Measurements from ENCODE around the gene SRBD1.

Gene SRBD1

GRCh38 chr2:45631955-45632354 lies 20.9 kb upstream of the SRBD1 start:
- DNase-seq (ENCODE audit: low spot score): no peak

DNA sequence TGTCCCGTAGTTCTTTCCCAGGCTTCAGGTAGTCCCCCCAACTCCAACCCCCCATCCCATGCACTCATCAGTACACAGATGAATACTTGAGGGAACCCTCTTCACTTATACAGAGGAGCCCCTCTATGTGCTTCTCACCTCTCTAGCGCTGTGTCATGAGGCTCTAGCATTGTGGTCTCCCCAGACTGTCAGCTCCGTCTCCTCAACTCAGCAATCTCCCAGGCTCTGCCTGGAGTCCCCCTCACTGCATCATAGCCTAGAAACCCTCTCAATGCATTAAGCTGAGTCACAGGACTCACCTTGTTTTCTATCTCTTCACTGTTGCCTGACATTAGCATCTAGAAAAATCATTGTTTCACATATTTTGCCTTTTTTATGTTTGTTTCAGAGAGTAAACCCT lies 20.3 kb upstream of the SRBD1 start:
- DNase-seq (ENCODE audit: low spot score): no peak

DNA sequence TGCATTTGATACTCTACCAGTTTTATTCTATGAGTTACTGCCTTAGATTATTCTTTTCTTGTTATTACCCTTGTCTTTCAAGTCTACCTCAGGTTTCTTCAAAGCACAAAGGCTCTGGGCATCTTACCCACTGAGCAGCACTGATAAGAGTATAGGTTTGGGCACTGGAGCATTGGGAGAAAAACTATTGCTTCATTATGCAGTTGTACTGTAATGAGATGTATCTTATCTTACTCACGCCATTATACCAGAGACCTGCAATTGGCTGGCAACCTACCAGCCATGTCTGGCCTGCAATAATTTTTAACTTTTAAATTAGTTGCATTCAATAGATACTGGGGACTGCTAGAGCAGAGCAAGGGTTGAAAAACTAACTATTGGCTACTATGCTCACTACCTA lies 18.9 kb upstream of the SRBD1 start:
- DNase-seq (ENCODE audit: low spot score): no peak

DNA sequence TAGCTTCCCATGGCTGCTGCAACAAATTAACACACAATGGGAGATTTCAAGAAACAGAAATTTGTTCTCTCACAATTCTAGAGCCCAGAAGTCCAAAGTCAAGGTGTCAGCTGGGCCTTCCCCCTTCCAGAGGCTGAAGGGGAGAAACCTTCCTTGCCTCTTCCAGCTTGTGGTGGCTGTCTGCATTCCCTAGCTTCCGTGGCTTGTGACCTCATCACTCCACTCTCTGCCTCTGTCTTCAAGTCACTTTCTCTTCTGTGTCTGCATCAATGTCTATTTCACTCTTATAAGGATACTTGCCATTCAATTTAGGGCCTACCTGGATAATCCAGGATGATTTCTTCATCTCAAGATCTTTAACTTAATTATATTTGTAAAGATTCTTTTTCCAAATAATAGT lies 16.8 kb upstream of the SRBD1 start:
- DNase-seq (ENCODE audit: low spot score): no peak

DNA sequence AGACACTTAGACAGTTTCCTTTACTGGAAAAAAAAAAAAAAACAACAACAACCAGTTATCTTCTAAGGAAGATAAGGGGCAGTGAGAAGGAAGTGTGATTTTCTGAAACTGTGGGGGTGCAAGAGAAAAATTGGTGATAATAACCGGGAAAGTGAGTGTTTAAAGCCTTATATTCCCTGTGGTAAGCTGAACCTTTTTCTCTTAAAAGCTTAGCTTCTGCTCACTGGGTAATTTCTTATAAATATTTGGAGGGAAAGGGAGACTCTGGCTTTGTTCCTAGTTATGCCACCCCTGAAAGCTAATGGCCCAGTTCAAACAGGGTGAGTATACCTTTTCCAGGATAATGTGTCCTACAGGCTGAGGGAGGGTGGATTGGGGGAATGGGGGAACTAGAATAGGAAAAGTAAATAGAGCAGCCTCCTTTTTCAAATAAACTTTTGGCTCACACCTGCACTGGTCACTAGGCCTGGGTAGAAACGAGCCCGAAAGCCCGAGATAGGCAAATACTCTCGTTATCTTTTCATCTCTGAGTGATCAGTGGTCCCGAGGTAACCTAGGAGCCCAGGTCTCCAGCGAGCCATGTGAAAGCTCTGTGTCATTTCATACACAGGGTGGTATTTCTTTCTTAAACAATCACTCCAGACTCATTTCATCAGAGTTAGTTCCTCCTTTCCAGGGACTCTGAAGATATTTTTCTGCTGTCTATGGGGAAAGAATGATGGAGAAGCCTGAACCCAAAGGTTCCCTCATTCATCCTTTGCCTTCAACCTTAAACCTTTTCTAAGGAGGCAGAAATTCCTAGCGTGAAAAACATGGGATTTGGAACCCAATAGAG lies 15.5 kb upstream of the SRBD1 start:
- DNase-seq (ENCODE audit: low spot score): no peak

DNA sequence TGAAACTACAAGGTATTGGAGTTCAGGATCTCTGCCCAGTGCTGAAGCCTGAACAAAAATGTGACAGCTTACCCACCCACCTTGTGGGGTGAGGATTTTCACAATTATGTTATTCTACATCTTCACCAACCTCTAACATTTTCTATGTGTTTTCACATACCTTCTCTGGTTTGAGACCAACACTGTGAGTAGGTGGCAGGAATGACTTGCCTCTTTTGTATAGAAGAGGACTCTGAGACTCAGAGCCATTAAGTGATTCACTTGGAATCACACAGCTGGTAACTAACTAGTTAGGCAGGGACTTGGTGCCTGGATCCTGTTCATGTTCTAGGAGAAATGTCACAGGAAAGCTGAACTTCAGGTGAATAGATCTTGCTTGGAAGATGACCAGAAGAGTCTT lies 14.8 kb upstream of the SRBD1 start:
- no peak for DNase-seq (ENCODE audit: low spot score)

- no peak for DNase-seq (ENCODE audit: low spot score)
These were observed 12.0 kb upstream of the SRBD1 start for GRCh38 chr2:45623098-45623497.

GRCh38 chr2:45622336-45623075 lies 11.4 kb upstream of the SRBD1 start:
- DNase-seq (ENCODE audit: low spot score): no peak

DNA sequence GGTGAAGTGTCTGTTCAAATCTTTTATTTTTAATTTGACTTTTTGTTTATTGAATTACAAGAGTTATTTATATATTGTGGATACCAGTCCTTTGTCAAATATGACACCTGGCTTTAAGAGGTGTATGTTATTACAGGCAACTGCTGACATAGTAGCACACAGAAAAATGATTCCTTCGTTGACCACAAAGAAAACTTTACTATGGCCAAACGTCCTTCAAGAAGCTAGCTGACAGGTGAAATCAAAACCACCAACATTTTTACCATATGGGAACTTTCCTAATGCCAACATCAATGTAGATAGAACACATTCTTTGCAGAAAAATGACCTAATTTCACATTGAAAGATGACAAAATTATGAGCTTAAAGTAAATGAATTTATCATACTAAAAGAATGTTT lies 6.4 kb upstream of the SRBD1 start:
- no peak for DNase-seq (ENCODE audit: low spot score)

DNA sequence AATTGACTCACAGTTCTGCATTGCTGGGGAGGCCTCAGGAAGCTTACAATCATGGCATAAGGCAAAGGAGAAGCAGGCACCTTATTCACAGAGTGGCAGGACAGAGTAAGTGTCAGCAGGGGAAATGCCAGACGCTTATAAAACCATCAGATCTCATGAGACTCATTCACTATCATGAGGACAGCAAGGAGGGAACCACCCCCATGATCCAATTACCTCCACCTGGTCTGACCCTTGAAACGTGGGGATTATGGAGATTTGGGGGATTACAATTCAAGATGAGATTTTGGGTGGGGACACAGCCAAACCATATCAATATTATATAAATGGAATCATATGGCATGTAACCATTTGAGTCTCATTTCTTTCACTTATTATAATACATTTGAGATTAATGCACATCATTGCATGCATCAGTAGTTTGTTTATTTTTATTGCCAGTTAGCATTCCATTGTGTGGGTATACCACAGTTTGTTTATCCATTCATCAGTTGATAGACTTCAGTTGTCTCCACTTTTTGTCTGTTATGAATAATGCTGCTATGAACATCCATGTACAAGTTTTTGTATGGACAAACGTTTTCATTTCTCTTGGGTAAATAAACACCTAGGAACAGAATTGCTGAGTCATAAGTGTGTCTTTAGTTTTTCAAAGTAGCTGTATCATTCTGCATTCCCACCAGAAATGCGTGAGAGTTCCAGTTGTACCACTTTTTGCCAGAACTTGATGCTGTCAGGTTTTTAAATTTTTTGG lies 5.8 kb upstream of the SRBD1 start:
- DNase-seq (ENCODE audit: low spot score): no peak

DNA sequence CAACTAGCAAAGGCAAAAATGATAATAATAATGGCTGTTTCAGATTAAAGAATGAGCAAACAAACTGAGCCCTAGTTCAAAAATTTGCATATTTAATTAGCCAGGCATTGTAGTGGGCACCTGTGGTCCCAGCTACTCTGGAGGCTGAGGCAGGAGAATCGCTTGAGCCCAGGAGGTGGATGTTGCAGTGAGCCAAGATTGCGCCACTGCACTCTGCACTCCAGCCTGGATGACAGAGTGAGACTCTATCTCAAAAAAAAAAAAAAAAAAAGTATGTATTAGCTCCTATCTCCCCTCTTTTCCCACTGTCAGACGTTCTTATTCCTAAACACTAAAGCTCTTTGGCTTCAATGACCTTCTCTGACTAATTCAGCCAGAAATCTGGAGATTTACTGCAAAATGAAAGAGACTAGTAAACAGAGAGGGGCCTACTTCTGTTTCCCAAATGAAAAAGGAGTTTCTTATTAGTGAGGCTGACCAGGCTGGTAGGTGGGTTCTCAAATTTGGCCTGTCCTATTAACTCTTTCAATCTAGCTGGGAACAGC lies 3.9 kb upstream of the SRBD1 start:
- no peak for DNase-seq (ENCODE audit: low spot score)

DNA sequence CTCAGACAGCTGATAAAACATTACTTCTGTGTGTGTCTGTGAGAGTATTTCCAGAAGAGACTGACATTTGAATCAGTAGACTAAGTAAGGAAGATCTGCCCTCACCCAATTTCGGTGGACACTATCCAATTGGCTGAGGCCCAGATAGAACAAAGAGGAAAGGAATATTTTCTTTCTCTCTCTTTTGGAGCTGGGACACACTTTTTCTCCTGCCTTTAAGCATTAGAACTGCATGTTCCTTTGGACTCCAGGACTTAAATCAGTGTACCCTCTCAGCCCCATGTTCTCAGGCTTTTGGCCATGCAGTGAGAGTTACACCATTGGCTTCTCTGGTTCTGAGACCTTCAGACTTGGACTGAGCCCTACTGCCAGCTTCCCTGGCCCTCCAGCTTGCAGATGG lies 3.3 kb upstream of the SRBD1 start:
- no peak for DNase-seq (ENCODE audit: low spot score)

DNA sequence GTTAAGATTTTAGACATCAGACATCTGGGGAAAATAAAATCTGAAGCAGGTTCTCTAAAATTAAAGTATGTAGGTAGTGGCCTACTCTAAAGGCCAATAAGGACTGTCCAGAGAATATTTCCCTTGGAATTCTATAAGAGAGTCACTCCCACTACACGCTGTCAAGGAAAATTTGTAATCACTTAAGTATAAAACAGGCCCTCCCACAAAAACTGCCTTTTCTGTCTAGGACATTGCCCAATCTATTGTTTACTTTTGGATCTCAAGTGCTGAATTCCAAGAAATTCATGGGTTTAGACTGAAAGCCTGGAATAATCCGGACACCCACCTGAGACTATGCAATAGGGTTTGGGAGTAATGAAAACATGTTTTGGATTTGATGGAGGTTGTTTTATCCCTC lies 1.7 kb upstream of the SRBD1 start:
- DNase-seq (ENCODE audit: low spot score): no peak

- no peak for DNase-seq (ENCODE audit: low spot score)
These were observed 1.2 kb upstream of the SRBD1 start for GRCh38 chr2:45612285-45612684.

- DNase-seq (ENCODE audit: low spot score): peak; percentile 72
These were observed 617 bp downstream of the SRBD1 start for GRCh38 chr2:45610281-45611019.

- no peak for DNase-seq (ENCODE audit: low spot score)
These were observed 3.4 kb downstream of the SRBD1 start for GRCh38 chr2:45607701-45608100.

DNA sequence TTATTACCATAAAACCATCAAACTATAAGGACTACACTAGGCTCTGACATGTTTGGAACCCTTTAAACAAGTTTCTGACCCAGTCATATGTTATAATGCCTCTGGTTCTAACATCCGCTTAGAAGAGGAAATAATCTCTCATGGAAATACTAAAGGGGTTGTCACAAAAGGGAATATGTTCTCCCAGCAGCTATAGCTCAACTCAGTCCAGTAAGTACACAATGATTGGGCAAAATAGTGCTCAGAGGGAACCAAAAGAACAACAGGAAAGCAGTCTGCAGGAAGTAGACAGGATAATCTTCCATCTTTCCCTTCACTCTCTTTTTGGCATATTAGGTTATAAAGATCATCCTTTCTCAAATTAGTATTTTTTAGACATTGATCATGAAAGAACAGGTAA lies 4.3 kb downstream of the SRBD1 start:
- DNase-seq (ENCODE audit: low spot score): no peak

DNA sequence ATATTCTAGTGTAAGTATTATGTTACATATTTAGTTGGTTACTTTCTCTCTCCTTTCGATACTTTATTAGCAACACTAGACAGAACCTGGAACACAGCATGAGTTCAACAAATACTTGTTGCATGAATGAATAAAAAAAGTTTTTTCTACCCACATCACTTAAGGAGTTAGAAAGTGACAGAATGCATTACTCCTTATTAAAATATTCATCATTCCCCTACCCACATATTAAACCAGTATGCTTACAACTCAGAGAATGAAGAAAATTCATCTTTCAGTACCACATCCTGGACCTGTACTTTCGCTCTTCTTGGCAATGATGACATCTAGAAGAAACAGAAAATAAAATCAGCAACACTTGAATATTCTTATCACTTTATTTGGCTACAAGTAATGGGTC lies 6.0 kb downstream of the SRBD1 start:
- DNase-seq (ENCODE audit: low spot score): no peak

DNA sequence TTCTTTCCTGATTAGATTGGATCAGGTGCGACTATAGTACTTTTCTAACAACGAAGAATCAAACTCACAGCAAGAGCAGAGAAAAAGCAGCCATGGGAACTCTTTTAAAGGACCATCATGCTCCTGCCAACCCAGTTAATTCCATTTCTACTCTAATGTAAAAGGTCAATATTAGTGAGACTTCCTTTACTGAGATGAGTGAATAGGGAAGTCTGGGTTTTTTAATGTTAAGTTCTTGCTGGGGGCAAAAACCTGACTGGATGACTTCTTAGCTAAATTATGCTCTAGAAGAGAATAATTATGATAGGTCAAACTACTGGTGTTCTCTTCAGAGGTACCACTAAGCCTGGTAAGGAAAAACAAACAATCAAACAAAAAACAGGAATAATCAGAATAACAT lies 8.4 kb downstream of the SRBD1 start:
- DNase-seq (ENCODE audit: low spot score): no peak

GRCh38 chr2:45598545-45598944 lies 12.5 kb downstream of the SRBD1 start:
- DNase-seq (ENCODE audit: low spot score): no peak

- DNase-seq (ENCODE audit: low spot score): no peak
These were observed 14.3 kb downstream of the SRBD1 start for GRCh38 chr2:45596761-45597160.

Data from SK-N-DZ (cell line).